Astrocyte (in vitro differentiated cells and primary cell): ENCODE data around the gene SPTBN1. TPM values are rescaled to one million over a fixed set of nuclear protein-coding genes. Genes with fewer than 3 reads are reported as not detected.

Experiments
- DNase-seq: peaks from one replicate; pipeline ENCODE4 v3.0.0-alpha.2; 2010; ENCODE audit warnings: low read depth
- FAIRE-seq: peaks from 2 replicates; lab custom pipeline; 2011; peaks lifted over from hg19 to GRCh38; lab: Jason Lieb, UNC
- H2AFZ ChIP-seq: 2 replicates; pipeline ENCODE4 v1.6.0; 2012; ENCODE audit warnings: low read depth, low read length, inconsistent platforms
- H3K27ac ChIP-seq: 2 replicates; pipeline ENCODE4 v1.5.1; 2011; ENCODE audit warnings: low read depth, low read length, inconsistent platforms
- H3K27me3 ChIP-seq: 2 replicates; pipeline ENCODE4 v1.6.0; 2011; ENCODE audit warnings: low read length, inconsistent platforms; ENCODE audit not compliant: insufficient read depth
- H3K36me3 ChIP-seq: 2 replicates; pipeline ENCODE4 v1.5.1; 2011; ENCODE audit warnings: low read length, inconsistent platforms; ENCODE audit not compliant: insufficient read depth
- H3K4me1 ChIP-seq: 2 replicates; pipeline ENCODE4 v1.5.1; 2011; ENCODE audit warnings: low read length, inconsistent platforms; ENCODE audit not compliant: insufficient read depth
- H3K4me2 ChIP-seq: 2 replicates; pipeline ENCODE4 v1.6.0; 2012; ENCODE audit warnings: low read length, inconsistent platforms
- H3K4me3 ChIP-seq: 2 replicates; pipeline ENCODE4 v1.5.1; 2011; ENCODE audit warnings: low read depth, mild to moderate bottlenecking, low read length, inconsistent platforms; ENCODE audit not compliant: insufficient read depth
- H3K79me2 ChIP-seq: 2 replicates; pipeline ENCODE4 v1.6.0; 2012; ENCODE audit warnings: mild to moderate bottlenecking, low read length, inconsistent platforms; ENCODE audit not compliant: insufficient read depth
- H3K9ac ChIP-seq: 2 replicates; pipeline ENCODE4 v1.6.0; 2012; ENCODE audit warnings: mild to moderate bottlenecking, low read length, inconsistent platforms
- H3K9me3 ChIP-seq: 2 replicates; pipeline ENCODE4 v1.5.1; 2012; ENCODE audit warnings: low read depth, mild to moderate bottlenecking, low read length, inconsistent platforms; ENCODE audit not compliant: insufficient read depth
- H4K20me1 ChIP-seq: 2 replicates; pipeline ENCODE4 v1.6.0; 2012; ENCODE audit warnings: low read length, inconsistent platforms; ENCODE audit not compliant: insufficient read depth
- H3K27ac Mint-ChIP-seq: one replicate; pipeline ENCODE4 v1.8.0; 2021; ENCODE audit warnings: mild to moderate bottlenecking, mixed read lengths; ENCODE audit not compliant: unreplicated experiment
- H3K27me3 Mint-ChIP-seq: one replicate; pipeline ENCODE4 v1.8.0; 2021; ENCODE audit warnings: low read depth, mixed read lengths; ENCODE audit not compliant: unreplicated experiment
- H3K36me3 Mint-ChIP-seq: one replicate; pipeline ENCODE4 v1.8.0; 2021; ENCODE audit warnings: low read depth, mixed read lengths; ENCODE audit not compliant: unreplicated experiment
- H3K4me1 Mint-ChIP-seq: one replicate; pipeline ENCODE4 v1.8.0; 2021; ENCODE audit warnings: low read depth, mixed read lengths; ENCODE audit not compliant: unreplicated experiment
- H3K4me3 Mint-ChIP-seq: one replicate; pipeline ENCODE4 v1.8.0; 2021; ENCODE audit warnings: mild to moderate bottlenecking, moderate library complexity, mixed read lengths; ENCODE audit not compliant: unreplicated experiment
- H3K9me3 Mint-ChIP-seq: one replicate; pipeline ENCODE4 v1.8.0; 2021; ENCODE audit warnings: mild to moderate bottlenecking, mixed read lengths; ENCODE audit not compliant: unreplicated experiment
- CTCF ChIP-seq: IDR thresholded peaks from 2 replicates; pipeline ENCODE4 v1.5.1; 2011; ENCODE audit warnings: low read depth, mild to moderate bottlenecking, inconsistent platforms, low read length, moderate library complexity; ENCODE audit not compliant: insufficient read depth
- EZH2 ChIP-seq: IDR thresholded peaks from 2 replicates; pipeline ENCODE4 v1.6.1; 2012; ENCODE audit warnings: mild to moderate bottlenecking, low read length, inconsistent platforms; ENCODE audit not compliant: insufficient read depth
- total RNA-seq: library from RNA; stranded (reverse); gene quantifications from 2 replicates; pipeline ENCODE4 v1.2.1, GENCODE V29; 2021

Gene SPTBN1
- total RNA-seq, 1 donor from 2014 or later: 311 TPM

GRCh38 chr2:54615832-54616534 is 159.9 kb downstream of the SPTBN1 start:
- Mint-ChIP-seq H3K9me3 (no peaks in the 10 kb centered on the region), H3K27me3 (no peaks in the 10 kb centered on the region), H3K4me1 (peaks cover 25% of the 10 kb centered on the region), H3K4me3 (no peak overlapping the region), H3K36me3 (peaks cover 43% of the 10 kb centered on the region), H3K27ac (no peak overlapping the region)
- H3K9me3 ChIP-seq: no peaks in the 10 kb centered on the region
- H2AFZ ChIP-seq: no peak overlapping the region
- TF ChIP-seq CTCF: no peak
- H3K4me3 ChIP-seq: no peak overlapping the region
- H3K27ac ChIP-seq: no peak overlapping the region
- DNase-seq (no peak), FAIRE-seq (no peak)
- H3K27me3 ChIP-seq: no peaks in the 10 kb centered on the region
- peaks cover 54% of the 10 kb centered on the region for H3K36me3 ChIP-seq
- H4K20me1 ChIP-seq: peaks cover 21% of the 10 kb centered on the region
- H3K4me1 ChIP-seq: peaks cover 29% of the 10 kb centered on the region
- H3K9ac ChIP-seq: no peak overlapping the region
- no peak overlapping the region for H3K4me2 ChIP-seq
- H3K79me2 ChIP-seq: peaks cover 81% of the 10 kb centered on the region

- TF ChIP-seq CTCF (no peak), EZH2 (no peak)
- Mint-ChIP-seq H3K36me3 (peaks cover 48% of the 10 kb centered on the region), H3K27me3 (no peaks in the 10 kb centered on the region), H3K9me3 (no peaks in the 10 kb centered on the region), H3K4me3 (no peak overlapping the region), H3K4me1 (peaks cover 17% of the 10 kb centered on the region), H3K27ac (no peak overlapping the region)
- FAIRE-seq: no peak
- Histone ChIP-seq H3K27ac (no peak overlapping the region), H3K79me2 (peaks cover 72% of the 10 kb centered on the region), H4K20me1 (peaks cover 13% of the 10 kb centered on the region), H3K4me2 (no peak overlapping the region), H2AFZ (no peak overlapping the region), H3K36me3 (peaks cover 67% of the 10 kb centered on the region), H3K4me3 (no peak overlapping the region), H3K27me3 (no peaks in the 10 kb centered on the region), H3K9me3 (no peaks in the 10 kb centered on the region), H3K4me1 (peaks cover 25% of the 10 kb centered on the region), H3K9ac (no peak overlapping the region)
- DNase-seq: no peak
Observed at GRCh38 chr2:54617409-54617808, 161.3 kb downstream of the SPTBN1 start.
